ENCODE results near the gene PLPP4.

DNA sequence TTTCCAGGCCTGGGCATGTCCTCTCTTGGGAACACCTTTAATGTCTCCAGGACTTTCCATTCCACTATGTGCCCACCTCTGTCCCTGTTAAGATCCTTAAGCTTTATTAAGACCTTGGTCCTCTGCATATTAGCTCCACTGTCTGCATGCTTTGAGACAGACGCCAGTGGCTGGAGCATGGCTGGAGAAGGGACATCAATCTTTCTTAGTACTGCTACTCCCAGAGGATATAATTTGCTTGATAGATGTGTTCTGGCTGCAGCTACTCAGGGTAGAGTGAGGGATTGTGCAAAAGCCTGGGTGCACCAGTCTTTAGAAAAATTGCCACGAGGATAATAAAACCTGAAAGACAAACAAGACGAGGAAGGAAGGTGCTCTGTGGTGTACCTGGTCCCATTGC lies 42.9 kb downstream of the PLPP4 start:
- TF ChIP-seq EZH2 (IDR thresholded peaks at IDR 0.05; ENCODE audit: borderline replicate concordance, low read depth, low read length, poor library complexity, severe bottlenecking) = no peak
- TF ChIP-seq, protein P1, sequence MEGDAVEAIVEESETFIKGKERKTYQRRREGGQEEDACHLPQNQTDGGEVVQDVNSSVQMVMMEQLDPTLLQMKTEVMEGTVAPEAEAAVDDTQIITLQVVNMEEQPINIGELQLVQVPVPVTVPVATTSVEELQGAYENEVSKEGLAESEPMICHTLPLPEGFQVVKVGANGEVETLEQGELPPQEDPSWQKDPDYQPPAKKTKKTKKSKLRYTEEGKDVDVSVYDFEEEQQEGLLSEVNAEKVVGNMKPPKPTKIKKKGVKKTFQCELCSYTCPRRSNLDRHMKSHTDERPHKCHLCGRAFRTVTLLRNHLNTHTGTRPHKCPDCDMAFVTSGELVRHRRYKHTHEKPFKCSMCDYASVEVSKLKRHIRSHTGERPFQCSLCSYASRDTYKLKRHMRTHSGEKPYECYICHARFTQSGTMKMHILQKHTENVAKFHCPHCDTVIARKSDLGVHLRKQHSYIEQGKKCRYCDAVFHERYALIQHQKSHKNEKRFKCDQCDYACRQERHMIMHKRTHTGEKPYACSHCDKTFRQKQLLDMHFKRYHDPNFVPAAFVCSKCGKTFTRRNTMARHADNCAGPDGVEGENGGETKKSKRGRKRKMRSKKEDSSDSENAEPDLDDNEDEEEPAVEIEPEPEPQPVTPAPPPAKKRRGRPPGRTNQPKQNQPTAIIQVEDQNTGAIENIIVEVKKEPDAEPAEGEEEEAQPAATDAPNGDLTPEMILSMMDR (conservative IDR thresholded peaks at IDR 0.05; ENCODE audit: low read depth, low read length) = no peak
